Ecto neural progenitor cell (in vitro differentiated cells): ENCODE measurements around the gene FTO.
"Not testable (repeated sequence)": the region's sequence is repeated elsewhere in the genome, so short reads cannot be mapped to it uniquely, and the experiment has no call there.

Source experiments
- DNase-seq: peaks from one replicate; pipeline ENCODE4 v3.0.0-alpha.2; 2018; ENCODE audit warnings: low spot score

FTO gene

DNA sequence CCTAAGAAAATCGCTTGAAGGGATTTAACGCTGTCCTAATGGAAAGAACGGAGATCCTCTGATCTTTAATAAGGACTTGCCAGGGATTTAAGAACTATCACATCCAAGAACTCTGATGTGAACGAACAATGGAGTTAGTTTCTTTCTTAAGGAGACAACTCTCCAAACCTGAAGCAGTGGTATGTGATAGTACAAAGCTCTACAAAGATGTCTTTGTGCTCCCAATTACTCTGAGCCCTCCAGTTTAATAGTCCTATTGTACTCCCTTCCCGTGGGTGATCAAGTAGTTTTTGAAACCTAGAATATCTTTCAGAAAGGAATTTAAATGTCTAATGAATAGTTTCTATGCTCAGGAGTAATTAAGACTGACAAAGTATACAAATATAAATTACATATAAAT is 123.8 kb downstream of the FTO start:
- no peak for DNase-seq

- no peak for DNase-seq
Observed at GRCh38 chr16:53829186-53829747, 125.3 kb downstream of the FTO start.

DNA sequence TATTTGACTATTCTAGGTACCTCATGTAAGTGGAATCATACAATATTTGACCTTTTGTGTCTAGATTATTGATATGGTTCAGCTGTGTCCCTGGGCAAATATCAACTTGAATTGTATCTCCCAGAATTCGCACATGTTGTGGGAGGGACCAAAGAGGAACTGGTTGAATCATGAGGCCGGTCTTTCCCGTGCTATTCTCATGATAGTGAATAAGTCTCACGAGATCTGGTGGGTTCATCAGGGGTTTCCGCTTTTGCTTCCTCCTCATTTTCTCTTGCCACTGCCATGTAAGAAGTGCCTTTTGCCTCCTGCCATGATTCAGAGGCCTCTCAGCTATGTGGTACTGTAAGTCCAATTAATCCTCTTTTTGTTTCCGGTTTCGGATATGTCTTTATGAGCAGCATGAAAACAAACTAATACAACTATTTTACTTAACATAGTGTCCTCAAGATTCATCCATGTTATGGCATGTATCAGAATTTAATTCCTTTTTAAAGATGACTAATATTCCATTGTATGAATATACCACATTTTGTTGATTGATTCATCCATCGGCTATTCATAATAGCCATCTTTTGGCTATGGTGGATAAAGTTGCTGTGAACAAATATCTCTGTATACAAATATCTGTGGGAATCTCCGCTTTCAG is 129.1 kb downstream of the FTO start:
- no peak for DNase-seq

DNA sequence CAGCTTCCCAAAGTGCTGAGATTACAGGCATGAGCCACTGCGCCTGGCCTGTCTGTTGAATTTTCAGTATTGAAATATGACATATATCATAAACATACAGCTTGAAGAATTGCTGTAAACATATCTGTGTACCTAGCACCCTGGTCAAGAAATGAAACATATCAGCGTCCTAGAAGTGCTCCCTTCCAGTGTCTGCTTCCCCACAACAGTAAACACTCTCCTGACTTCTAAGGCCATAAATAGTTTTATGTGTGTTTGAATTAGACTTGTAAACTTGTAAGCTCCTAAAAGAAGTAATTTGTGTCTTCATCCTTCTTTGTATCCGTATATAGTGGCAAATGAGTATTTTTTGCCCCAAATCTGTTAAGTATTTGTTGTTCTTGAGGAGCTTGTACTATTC is 132.2 kb downstream of the FTO start:
- no peak for DNase-seq

- no peak for DNase-seq
Observed at GRCh38 chr16:53836680-53837079, 132.7 kb downstream of the FTO start.

GRCh38 chr16:53837426-53837825 is 133.5 kb downstream of the FTO start:
- DNase-seq, result no peak

GRCh38 chr16:53839150-53839549 is 135.2 kb downstream of the FTO start:
- DNase-seq, result no peak

DNA sequence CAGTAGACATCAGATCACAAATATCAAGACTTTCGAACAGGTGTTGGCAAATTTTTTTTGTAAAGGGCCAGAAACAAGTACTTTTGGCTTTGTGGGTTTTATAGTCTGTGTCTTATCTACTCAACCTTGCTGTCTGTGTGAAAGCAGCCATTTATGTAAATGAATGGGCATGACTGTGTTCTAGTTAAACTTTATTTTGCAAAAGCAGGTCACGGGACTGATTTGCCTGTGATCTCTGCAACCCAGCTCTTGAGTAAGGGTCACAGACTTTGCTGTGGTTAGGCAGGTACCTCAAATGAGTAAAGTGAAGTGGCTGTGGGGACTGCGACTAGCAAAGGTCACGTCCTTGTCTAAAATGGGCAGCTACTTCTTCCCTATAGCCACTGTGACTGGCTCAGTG is 136.5 kb downstream of the FTO start:
- no peak for DNase-seq

- DNase-seq, result no peak
Observed at GRCh38 chr16:53841884-53842283, 137.9 kb downstream of the FTO start.

- DNase-seq, result no peak
Observed at GRCh38 chr16:53843084-53843483, 139.1 kb downstream of the FTO start.

DNA sequence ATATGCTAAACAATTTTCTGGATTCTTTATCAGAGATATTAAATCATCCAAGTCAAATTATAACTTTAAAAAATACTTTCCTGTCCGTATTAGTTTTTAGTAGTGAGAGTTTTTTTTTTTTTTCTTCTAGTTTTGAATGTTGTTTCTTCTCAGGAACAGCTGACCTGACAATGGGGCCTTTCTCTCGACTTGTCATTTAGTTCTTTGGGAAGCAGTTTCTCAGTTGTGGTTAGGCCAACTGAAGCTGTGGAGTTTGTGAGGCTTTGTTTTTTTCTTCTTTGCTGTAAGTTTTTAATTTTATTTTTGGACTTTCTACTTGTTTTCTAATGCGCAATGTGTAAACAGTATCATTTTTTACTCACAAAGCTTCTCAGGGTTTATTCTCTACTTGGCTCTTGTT is 140.8 kb downstream of the FTO start:
- DNase-seq, result no peak

- not testable (repeated sequence) for DNase-seq
Observed at GRCh38 chr16:53846549-53846948, 142.6 kb downstream of the FTO start.

DNA sequence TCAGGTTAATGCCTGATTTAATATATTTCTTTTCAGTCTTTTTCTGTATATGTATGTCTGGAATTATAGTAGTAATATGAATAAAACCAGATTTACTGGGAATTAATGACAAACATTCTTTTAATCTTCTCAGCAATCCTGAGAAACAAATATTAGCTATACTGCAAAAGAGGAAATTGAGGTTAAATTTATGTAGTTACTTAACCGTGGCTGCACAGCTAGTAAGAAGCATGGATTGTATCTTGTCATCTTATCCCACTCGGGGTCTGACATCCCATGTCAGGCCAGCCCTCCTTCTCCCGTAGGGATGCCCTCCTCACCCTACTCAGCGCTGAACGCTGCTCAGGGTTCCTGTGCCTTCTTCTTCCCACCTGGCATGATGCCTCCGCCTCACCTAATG is 143.0 kb downstream of the FTO start:
- no peak for DNase-seq

DNA sequence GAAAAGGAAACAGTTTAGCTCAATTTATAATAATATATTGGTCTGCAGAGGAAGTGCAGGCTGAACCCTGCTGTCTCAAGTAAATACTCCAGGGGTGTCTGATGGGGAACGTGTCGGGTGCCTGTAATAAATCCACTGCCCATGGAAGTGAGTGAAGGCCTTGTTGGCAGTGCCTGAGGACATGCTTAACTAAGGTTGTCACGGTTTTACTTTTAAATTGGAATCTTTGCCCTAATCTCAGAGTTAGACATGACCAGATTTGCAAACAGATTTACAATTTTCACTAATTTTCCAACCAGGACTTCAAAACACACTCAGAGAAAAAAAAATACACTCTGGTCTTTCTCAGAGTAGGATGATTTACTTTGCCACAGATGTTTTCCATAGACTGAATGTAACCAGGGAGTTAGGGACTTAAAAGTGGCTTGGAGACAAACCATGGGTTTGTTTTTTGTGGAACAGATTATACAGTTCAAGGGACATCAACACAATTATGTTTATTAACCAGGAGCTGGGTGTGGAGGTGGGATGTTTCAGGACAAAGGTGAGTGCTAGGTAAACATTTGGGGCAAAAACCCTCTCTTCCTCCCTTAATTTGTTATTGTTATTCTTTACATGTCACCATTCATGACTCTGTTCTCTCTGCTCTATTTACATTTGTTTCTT is 144.5 kb downstream of the FTO start:
- DNase-seq, result no peak

DNA sequence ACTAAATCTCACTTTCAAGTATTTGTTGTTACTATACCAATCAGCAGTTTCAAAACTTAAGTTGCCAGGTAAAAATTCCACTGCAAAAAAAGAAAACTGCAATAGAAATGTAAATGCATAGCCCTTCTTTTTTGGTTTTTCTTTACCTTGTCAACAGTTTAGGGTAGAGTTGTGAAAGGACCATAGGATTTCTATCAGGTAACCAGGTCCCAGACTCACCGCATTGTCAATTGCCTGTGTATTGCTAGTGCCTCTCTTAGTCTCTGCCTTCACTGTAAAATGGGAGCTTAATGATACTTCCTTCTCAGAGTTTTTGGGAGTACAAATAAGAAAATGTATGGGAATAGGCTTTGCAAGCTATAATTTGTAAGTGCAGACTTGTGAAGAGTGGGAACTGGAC is 145.0 kb downstream of the FTO start:
- DNase-seq, result no peak

- no peak for DNase-seq
Observed at GRCh38 chr16:53849585-53849984, 145.6 kb downstream of the FTO start.

DNA sequence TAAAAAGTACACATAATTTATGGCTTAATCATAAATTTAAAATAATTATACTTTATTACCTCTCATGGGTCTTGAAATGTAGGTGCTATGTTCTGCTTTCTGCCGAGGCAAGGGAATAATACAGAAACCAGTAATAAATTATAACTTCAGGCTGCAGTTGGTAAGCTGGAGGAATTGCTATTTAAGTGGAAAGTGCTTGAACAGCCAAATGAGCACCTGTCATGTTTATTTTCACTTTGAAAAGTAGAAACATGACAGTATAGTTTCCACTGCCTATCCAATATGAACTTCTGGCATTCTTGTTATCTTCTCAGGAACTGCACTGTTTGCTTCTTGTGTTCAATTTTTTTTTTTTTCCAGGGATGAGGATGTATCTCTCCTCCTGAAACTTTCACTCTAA is 146.0 kb downstream of the FTO start:
- no peak for DNase-seq

DNA sequence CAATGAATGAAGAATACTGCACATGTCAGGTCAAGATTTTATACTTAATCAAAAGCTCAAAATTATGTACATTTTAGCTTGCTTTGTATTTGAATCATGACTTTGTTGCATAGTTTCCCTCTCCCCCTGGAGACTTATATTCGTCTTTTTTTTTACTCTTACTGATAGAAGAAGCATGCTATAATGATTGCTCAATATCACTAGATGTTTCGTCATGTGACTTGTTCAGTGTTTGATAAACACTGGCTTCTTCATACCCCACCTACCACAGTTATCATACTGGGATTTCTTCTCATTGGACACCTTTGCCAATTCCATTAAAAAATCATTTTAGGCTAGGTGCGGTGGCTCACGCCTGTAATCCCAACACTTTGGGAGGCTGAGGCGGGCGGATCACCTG is 148.7 kb downstream of the FTO start:
- DNase-seq, result no peak

DNA sequence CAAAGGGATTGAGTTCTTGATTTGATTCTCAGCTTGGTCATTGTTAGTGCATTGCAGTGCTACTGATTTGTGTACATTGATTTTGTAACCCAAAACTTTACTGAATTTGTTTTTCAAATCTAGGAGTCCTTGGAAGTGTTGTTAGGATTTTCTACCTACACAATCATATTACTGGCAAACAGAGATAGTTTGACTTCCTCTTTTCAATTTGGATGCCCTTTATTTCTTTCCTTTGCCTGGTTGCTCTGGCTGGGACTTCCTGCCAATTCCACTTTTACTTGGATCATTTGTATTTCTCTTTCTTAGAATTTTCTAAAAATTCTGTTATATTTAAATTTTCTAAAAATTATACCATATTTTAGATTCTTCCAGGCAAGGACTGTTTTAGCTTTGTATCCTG is 151.1 kb downstream of the FTO start:
- DNase-seq, result no peak

DNA sequence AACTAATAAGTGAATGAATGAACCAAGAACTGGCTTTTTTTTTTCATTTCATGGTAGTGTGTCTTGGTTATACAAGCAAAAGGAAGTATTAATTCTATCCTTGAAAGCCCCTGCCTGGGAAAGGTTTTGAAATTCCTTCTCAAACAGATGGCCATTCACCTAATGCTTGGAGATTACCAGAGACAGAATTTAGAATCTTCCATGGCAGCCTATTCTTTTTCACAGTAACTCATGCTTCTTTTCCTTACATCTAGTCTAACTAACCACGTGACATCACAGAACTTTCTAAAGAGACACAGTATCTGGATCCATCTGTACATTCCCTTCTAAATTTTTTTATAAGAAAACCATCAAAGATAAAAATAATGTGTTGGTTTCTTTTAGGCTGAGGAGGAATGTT is 151.6 kb downstream of the FTO start:
- no peak for DNase-seq

DNA sequence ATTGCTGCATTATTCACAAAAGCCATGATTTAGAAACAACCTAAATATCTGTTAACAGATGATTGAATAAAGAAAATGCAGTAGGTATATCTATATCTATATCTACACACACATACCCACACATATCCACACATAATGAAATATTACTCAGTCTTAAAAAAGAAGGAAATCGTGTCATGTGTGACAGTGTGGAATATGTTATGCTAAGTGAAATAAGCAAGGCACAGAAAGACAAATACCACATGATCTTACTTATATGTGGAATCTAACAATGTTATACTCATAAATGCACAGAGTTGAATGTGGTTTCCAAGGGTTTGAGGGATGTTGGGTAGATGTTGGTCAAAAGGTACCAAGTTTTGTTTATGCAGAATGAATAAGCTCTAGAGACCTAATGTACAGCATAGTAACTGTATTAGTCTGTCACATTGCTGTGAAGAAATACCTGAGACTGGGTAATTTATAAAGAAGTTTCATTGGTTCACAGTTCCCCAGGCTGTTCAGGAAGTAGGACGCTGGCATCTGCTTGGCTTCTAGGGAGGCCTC is 156.1 kb downstream of the FTO start:
- DNase-seq, result no peak

GRCh38 chr16:53863861-53864260 is 159.9 kb downstream of the FTO start:
- DNase-seq, result no peak

DNA sequence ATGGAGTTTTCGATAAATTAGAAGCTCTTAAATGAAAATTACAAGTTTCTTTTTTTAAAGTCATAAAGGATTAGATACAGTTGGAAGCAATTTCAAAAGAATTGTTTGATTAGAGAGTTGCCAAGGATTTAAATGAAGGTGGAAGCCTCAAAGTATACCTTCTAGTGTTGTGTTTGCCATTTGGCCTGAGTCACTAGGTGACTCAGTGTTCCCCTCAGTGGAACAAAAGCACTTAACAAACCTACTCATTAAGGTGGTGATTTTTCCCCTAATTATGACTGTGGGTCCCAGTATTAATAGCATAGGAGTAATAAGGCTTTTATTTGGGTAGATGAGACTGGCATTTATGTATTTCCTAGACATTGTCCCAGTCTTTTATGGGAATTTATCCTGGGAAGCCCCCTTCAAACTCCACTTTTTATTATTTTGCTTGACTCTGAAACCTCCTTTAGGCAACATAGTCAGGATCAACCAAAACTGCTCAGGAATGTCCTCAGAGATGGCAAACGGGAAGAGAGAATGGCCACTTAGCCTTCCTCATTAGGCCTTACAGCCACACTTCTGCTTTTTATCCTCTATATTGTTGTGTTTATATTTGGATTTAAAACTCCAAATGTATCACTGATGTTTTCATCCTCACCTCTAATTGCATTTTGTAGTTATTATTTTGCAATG is 161.0 kb downstream of the FTO start:
- DNase-seq, result no peak
